ENCODE results near the gene WDR72. TPM values are rescaled to one million over a fixed set of nuclear protein-coding genes. Genes with fewer than 3 reads are reported as not detected.

Gene WDR72
- total RNA-seq, 2 donors from 2014 or later: 5.4 to 9.2 TPM

DNA sequence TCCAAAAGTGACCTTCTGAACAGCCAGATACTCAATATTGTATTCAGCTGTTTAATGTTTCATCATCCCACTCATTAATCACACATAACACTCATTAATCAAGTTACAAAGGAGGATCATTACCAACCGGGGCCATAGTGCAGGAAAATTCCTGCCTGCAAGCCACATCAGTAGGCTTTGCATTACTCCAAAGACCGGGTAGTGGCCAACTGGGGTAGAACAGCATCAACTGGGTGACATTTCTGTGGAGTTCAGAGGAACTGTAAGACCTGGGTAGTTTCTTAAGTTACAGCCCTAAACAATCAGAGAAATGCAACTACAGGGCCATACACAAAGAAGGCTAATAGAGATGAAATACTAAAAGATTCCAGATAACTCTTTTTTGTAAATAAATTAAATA lies 253.1 kb downstream of the WDR72 start:
- H3K36me3 ChIP-seq (replicated peaks in 1 of 2; ENCODE audit: insufficient read depth in 1 of 2, low read depth in 2 of 2): no peaks in the 10 kb centered on the region
- no peak overlapping the region for H3K27ac ChIP-seq
- no peaks in the 10 kb centered on the region for H3K27me3 ChIP-seq
- H3K9me3 ChIP-seq: no peaks in the 10 kb centered on the region
- intact Hi-C loops (cut with DNase I): no loop called here
- DNase-seq (no peak), ATAC-seq (no peak)
- WGBS, 2 donors: 37 to 52% methylated on average over 2 of the region's 2 CpGs
- H3K4me3 ChIP-seq: no peak overlapping the region
- TF ChIP-seq CTCF (IDR thresholded peaks at IDR 0.05) (no peak), POLR2A (IDR thresholded peaks at IDR 0.05) (no peak)
- H3K4me1 ChIP-seq: no peaks in the 10 kb centered on the region

DNA sequence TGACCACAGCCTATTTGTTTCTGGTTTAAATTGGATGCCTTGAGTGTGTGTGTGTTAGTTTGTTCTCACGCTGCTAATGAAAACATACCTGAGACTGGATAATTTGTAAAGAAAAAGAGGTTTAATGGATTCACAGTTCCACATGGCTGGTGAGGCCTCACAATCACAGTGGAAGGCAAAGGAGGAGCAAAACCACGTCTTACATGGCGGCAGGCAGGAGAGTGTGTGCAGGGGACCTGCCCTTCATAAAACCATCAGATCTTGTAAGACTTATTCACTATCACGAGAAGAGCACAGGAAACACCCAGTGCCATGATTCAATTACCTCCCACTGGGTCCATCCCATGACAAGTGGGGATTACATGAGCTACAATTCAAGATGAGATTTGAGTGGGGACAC lies 260.5 kb downstream of the WDR72 start:
- no peak for DNase-seq
- H3K4me3 ChIP-seq: no peak overlapping the region
- no peaks in the 10 kb centered on the region for H3K9me3 ChIP-seq
- no peaks in the 10 kb centered on the region for H3K4me1 ChIP-seq
- H3K36me3 ChIP-seq (replicated peaks in 1 of 2; ENCODE audit: insufficient read depth in 1 of 2, low read depth in 2 of 2): no peaks in the 10 kb centered on the region
- 80 to 95% methylated on average over 4 of the region's 4 CpGs for WGBS, 2 donors
- ATAC-seq: no peak
- no peaks in the 10 kb centered on the region for H3K27me3 ChIP-seq
- no peak for TF ChIP-seq CTCF (IDR thresholded peaks at IDR 0.05)
- TF ChIP-seq POLR2A (IDR thresholded peaks at IDR 0.05): no peak
- H3K27ac ChIP-seq: no peak overlapping the region
- intact Hi-C loops (cut with DNase I): no loop called here

DNA sequence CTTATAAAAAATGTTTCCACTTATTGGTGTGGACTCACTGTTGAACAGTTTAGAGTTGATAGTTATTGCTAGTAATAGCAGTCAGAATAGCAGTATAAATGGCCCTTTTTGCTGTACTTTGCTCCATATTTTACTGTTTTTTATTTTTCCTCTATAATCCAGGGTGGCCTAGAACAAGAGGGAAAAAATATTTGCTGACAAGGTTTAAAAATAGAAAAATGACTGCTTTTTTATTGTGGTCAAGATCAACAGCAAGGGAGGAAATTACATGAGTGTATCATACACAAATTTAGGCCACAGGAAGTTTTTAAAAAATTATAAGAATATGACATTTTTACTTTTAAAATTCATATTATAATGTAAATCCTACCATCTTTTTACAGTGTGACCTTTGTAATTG lies 269.1 kb downstream of the WDR72 start:
- Histone ChIP-seq H3K36me3 (replicated peaks in 1 of 2; ENCODE audit: insufficient read depth in 1 of 2, low read depth in 2 of 2) (no peaks in the 10 kb centered on the region), H3K9me3 (no peaks in the 10 kb centered on the region), H3K27ac (no peak overlapping the region), H3K27me3 (no peaks in the 10 kb centered on the region), H3K4me1 (no peaks in the 10 kb centered on the region), H3K4me3 (no peak overlapping the region)
- DNase-seq (no peak), ATAC-seq (no peak)
- TF ChIP-seq CTCF (IDR thresholded peaks at IDR 0.05): no peak
- TF ChIP-seq POLR2A (IDR thresholded peaks at IDR 0.05): no peak
- intact Hi-C loops (cut with DNase I): no loop called here

DNA sequence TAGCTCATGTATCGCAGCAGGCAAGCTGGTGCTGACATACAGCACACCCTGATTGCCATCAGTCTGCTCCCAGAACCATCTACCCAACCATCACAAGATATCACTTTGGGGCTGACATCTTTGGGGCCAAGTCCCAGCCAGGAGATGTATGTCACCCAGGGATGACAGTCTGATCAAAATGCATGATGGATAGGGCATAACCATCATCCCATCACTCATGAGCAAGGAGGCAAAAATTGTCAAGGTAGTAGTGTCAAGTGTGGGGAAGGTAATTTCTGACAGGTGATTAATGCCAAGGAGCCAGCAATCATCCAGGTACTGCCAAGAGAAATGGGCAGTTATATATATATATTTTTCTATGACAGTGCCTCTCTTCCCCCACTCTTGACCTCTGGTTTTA lies 277.4 kb downstream of the WDR72 start:
- WGBS, 2 donors: 100% methylated on average over 1 of the region's 1 CpG
- no peaks in the 10 kb centered on the region for H3K27me3 ChIP-seq
- DNase-seq (no peak), ATAC-seq (no peak)
- TF ChIP-seq CTCF (IDR thresholded peaks at IDR 0.05): no peak
- TF ChIP-seq POLR2A (IDR thresholded peaks at IDR 0.05): no peak
- no peak overlapping the region for H3K27ac ChIP-seq
- H3K9me3 ChIP-seq: no peaks in the 10 kb centered on the region
- H3K4me3 ChIP-seq: no peak overlapping the region
- no peaks in the 10 kb centered on the region for H3K4me1 ChIP-seq
- intact Hi-C loops (cut with DNase I): no loop called here
- H3K36me3 ChIP-seq (replicated peaks in 1 of 2; ENCODE audit: insufficient read depth in 1 of 2, low read depth in 2 of 2): no peaks in the 10 kb centered on the region

- intact Hi-C loops (cut with DNase I): no loop called here
- ATAC-seq (no peak), DNase-seq (no peak)
- H3K9me3 ChIP-seq: peaks cover 0 to 3% (median 0%) of the 10 kb centered on the region in 3 donors
- no peaks in the 10 kb centered on the region for H3K27me3 ChIP-seq
- no peak for TF ChIP-seq POLR2A (IDR thresholded peaks at IDR 0.05)
- H3K36me3 ChIP-seq (replicated peaks in 1 of 2; ENCODE audit: insufficient read depth in 1 of 2, low read depth in 2 of 2): no peaks in the 10 kb centered on the region
- H3K27ac ChIP-seq: no peak overlapping the region
- peaks cover 8% of the 10 kb centered on the region for H3K4me1 ChIP-seq
- WGBS, 2 donors: 86 to 88% methylated on average over 9 of the region's 9 CpGs
- H3K4me3 ChIP-seq: no peak overlapping the region
Measured at GRCh38 chr15:53477981-53478766, 281.3 kb downstream of the WDR72 start.

Data from body of pancreas (tissue), 4 donors.